Astrocyte (in vitro differentiated cells and primary cell): ENCODE data around the gene RALB.

ENCODE experiments used
- CTCF ChIP-seq: IDR thresholded peaks from 2 replicates; pipeline ENCODE4 v1.5.1; 2011; ENCODE audit warnings: low read depth, mild to moderate bottlenecking, inconsistent platforms, low read length, moderate library complexity; ENCODE audit not compliant: insufficient read depth
- EZH2 ChIP-seq: IDR thresholded peaks from 2 replicates; pipeline ENCODE4 v1.6.1; 2012; ENCODE audit warnings: mild to moderate bottlenecking, low read length, inconsistent platforms; ENCODE audit not compliant: insufficient read depth

- no peak for TF ChIP-seq CTCF
- TF ChIP-seq EZH2, result no peak
Observed at GRCh38 chr2:120260736-120261135, 8.1 kb downstream of the RALB start.
